Measurements from ENCODE around the gene NUP214.

DNA sequence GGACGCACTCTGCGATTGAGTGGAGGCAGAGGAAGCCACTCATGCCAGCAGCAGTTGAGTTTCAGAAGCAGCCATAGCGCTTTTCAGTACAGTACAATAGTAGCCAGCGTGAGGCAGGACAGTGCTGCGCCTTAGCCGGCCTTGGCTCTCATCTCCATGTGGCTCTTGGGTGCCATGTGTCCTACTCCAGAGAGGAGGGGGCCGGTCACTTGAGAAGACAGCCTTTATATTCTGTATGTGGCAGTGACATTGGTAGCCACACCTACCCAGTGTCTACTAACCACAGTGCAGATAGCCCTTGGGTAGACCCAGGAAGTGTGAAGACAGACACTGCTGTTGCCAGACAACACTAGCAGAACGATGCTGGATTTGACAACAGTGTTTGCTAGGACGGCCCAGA is 108.6 kb downstream of the NUP214 start:
- no peak for TF ChIP-seq EZH2 (IDR thresholded peaks at IDR 0.05; ENCODE audit: borderline replicate concordance, low read depth, low read length, poor library complexity, severe bottlenecking)
- TF ChIP-seq, protein P1, sequence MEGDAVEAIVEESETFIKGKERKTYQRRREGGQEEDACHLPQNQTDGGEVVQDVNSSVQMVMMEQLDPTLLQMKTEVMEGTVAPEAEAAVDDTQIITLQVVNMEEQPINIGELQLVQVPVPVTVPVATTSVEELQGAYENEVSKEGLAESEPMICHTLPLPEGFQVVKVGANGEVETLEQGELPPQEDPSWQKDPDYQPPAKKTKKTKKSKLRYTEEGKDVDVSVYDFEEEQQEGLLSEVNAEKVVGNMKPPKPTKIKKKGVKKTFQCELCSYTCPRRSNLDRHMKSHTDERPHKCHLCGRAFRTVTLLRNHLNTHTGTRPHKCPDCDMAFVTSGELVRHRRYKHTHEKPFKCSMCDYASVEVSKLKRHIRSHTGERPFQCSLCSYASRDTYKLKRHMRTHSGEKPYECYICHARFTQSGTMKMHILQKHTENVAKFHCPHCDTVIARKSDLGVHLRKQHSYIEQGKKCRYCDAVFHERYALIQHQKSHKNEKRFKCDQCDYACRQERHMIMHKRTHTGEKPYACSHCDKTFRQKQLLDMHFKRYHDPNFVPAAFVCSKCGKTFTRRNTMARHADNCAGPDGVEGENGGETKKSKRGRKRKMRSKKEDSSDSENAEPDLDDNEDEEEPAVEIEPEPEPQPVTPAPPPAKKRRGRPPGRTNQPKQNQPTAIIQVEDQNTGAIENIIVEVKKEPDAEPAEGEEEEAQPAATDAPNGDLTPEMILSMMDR (conservative IDR thresholded peaks at IDR 0.05; ENCODE audit: low read depth, low read length): no peak
